GM11168 (cell line): ENCODE results near the gene TMEM39A.

ENCODE experiments used
- in situ Hi-C: fragments of 300-500 bp; cut with MboI; formaldehyde crosslinking; loops from one replicate; pipeline ENCODE4 v1.12.0; 2022; ENCODE audit warnings: low sequenced_read_pairs; ENCODE audit not compliant: unreplicated experiment

Gene TMEM39A

DNA sequence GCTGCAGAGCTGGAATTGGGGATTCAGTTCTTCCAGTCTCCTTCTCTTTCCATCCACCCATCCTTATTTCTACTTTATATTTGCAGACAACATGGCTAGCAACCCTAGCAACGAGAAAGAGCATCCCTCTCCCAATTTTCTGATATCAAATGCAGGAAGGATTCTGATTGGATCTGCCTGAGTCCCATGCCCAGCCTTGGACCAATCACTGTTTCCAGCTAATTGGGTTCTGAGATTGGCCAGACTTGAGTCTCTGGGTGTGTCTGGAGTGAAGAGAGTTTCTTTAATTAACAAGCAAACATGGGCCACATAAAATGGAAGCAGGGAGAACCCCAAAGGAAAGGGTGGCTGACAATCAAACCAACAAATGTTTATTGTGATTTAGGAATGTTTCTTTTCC is 60.6 kb downstream of the TMEM39A start:
- in situ Hi-C loops: no loop called here

DNA sequence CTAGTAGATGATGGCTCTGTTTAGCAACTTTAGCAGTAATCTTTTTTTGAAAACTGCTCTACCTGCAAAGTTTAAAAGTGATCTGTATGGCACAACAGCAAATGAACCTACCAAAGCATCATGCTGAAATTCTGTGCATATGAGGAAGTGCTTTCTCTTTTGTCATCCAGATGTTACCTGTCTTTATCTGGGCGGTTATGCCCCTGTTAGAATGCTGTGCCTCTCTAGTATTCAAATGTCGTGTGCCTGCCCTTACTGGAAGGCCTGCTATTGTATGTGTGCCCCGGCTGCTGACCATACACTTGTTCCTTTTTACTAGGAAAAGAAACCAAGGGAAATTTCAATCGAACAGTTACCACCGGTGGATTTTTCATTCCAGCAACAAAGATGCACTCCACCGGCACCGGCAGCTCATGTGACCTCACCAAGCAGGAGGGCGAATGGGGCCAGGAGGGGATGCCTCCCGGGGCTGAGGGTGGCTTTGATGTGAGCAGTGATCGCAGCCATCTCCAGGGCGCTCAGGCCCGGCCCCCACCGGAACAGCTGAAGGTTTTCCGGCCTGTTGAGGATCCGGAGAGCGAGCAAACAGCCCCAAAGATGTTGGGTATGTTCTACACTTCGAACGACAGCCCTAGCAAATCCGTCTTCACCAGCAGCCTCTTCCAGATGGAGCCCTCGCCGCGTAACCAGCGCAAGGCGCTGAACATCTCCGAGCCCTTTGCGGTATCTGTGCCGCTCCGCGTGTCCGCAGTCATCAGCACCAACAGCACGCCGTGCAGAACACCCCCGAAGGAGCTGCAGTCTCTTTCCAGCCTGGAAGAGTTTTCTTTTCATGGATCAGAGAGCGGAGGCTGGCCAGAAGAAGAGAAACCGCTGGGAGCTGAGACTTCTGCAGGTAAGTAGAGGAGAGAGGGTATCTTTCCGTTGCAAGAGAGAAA is 61.6 kb downstream of the TMEM39A start:
- in situ Hi-C loops: no loop called here

DNA sequence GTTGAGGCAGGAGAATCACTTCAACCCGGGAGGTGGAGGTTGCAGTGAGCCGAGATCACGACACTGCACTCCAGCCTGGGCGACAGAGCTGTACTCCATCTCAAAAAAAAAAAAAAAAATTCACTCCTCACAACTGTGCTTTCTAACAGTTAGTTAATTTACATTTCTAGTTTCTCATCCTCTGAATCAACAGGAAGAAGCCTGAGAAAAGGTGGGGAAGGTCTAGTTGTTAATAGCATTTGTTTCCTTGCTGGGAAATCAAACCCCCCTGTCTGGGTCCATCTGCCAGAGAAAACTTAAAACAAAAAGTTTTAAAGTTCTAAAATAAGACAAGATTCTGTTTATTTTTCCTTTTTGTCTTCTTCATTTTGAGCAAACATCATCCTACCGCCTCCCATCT is 62.3 kb downstream of the TMEM39A start:
- in situ Hi-C loops: no loop called here

DNA sequence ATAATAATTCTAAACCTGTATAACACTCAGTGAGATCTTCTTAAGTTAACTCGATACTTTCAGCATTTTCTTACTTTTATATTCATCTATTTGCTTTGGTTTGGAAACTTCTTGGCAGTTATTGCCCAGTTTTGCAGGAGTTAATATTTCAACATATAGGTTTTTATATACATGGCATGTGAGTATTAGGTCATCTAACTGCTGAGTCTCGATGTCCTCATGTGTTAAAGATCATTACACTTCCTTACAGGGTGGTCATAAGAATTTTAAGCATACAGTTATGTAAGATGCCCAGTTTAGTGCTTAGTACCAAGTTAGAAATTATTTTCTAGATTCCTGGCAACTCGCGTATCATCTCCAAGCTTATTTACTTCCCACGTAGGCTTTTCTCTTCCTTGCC is 62.9 kb downstream of the TMEM39A start:
- in situ Hi-C loops: no loop called here

DNA sequence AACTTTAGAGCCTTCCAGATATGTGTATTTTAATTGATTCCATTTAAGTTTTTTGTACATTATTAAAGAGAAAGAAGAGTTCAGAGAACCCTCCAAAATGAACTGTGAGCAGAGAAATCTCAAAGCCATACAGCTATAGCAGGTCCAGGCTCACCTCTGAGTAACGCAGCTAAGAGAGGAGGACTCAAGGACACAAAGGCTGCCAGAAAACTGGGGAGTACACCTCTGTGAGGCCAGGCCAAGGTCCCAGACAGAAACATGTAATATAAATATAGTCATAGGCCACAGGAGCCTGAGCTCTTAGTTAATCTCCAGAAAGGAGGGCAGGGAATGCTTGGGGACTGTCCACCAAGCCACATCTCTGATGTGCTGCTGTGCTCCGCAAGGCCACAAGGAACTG is 66.5 kb downstream of the TMEM39A start:
- in situ Hi-C loops: no loop called here

DNA sequence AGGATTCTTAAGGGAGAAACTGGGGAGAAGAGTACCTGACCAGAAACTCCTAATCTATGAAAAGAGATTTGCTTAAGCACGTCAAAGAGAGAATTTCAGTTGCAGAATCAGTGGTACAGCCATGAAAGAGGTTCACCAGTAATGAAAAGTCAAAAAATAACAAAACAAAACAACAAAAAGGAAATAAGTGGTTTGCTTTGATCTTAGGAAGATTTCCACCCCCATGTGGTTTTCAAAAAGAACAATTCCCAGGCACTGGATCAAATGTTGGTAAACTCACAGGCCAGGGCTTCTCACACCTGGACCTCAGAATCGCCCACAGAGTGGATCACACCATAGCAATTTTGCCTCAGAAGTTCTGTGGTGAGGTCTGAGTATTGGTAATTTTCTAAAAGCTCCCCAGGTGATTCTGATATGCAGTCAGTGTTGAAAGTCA is 67.5 kb downstream of the TMEM39A start:
- in situ Hi-C loops: no loop called here

DNA sequence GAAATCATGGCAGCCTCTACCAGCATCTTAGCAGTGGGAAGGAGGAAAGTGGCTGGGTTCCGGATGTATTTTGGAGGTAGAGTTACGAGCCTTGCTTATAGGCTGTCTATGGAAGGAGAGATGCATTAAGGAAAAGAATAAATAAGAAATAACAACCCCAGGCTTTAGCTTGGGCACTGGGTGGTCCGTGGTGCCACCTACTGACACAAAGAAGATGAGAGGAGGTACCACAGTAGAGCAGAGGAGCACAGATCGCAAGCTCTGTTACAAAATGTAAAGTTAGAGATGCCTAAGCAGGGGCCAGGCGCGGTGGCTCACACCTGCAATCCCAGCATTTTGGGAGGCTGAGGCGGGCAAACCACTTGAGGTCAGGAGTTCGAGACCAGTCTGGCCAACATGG is 74.8 kb downstream of the TMEM39A start:
- in situ Hi-C loops: no loop called here

DNA sequence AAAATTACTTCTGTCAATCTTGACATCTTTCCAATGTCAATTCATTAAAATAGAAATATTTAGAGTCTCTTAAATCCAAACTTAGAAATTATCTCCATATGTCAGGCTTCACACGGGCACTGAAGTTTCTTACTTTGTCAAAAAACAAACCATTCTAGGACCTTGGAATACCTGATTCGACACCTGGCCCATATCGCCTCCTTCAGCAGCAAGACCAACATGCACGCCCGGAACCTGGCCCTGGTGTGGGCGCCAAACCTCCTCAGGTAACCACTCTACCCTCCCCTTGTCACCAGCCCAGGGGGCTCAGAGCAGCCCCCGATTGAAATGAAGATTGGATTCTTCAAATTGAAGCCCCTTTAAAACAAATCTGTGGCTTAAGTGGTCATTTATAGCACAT is 81.3 kb downstream of the TMEM39A start:
- in situ Hi-C loops: no loop called here

DNA sequence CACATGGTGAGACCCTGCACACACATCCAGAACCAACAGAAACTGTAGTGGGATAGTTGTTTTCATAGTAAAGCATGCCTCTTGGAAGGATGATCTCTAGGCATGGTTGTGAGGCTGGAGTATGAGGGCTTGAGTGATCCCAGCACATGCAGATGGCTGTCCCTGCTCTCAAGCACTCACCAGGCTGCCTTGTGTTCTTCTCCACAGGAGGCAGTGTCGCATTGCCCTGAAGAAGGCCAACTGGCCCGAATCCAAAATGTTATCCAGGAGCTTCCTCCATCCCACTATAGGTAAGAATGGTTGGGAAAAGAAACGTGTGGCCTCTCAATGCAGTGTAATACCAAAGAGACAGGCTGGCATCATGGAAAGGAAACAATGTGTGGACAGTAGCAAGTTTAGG is 82.7 kb downstream of the TMEM39A start:
- in situ Hi-C loops: no loop called here
